ENCODE measurements around the gene IST1. TPM values are rescaled to one million over a fixed set of nuclear protein-coding genes. Genes with fewer than 3 reads are reported as not detected.

IST1 gene
- polyA plus RNA-seq, 1 donor: 236 TPM

- WGBS (ENCODE audit: insufficient coverage, low lambda C conversion rate): no CpG with 5 or more reads among the region's 14 CpGs
- no peaks in the 10 kb centered on the region for H3K4me1 ChIP-seq (ENCODE audit: control insufficient read depth, insufficient read depth, low read length)
- DNase-seq: peak; percentile 65 to 66
Measured at GRCh38 chr16:71961066-71962039, 66.0 kb downstream of the IST1 start.

DNA sequence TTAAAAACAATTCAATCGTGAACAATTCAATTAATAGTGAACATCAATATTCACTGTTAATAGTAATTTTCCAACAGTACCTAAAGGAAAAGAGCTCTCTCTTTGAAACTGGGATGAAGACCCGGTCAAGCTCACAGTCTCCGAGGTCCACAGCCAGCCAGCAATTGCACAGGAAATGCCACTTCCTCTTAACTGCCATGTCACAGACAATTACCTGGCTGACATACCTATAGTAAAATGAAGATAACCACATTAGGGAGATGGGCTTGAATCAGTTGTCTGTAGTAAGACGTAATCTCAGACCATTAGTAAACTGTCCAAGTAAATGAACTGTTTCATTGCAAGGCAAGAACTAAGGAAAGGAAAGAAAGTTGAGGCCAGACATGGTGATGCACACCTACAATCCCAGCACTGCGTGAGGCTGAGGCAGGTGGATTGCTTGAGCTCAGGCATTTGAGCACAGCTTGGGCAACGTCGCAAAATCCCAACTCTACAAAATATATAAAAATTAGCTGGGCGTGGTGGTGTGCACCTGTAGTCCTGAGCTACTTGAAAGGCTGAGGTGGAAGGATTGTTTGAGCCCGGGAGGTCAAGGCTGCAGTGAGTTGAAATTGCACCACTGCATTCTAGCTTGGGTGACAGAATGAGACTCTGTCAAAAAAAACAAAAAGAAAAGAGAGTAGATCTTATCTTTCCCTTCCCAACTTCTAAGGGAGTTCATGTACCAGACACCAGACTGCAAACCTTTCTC lies 68.0 kb downstream of the IST1 start:
- no peak for DNase-seq
- H3K27ac ChIP-seq (ENCODE audit: low read length): no peak overlapping the region
- H3K4me3 ChIP-seq (ENCODE audit: low read length): no peak overlapping the region
- no peaks in the 10 kb centered on the region for H3K36me3 ChIP-seq (ENCODE audit: control insufficient read depth, insufficient read depth, low read length)
- WGBS (ENCODE audit: insufficient coverage, low lambda C conversion rate): 90% methylated on average over 2 of the region's 9 CpGs
- no peaks in the 10 kb centered on the region for H3K27me3 ChIP-seq (ENCODE audit: control insufficient read depth, insufficient read depth, low read length)
- H3K4me1 ChIP-seq (ENCODE audit: control insufficient read depth, insufficient read depth, low read length): no peaks in the 10 kb centered on the region
- H3K9me3 ChIP-seq (ENCODE audit: control insufficient read depth, low read depth, low read length): no peaks in the 10 kb centered on the region

More at GRCh38 chr16:71961066-71962039, 66.0 kb downstream of the IST1 start:
- no peak overlapping the region for H3K4me3 ChIP-seq (ENCODE audit: low read length)
- no peaks in the 10 kb centered on the region for H3K36me3 ChIP-seq (ENCODE audit: control insufficient read depth, insufficient read depth, low read length)
- H3K27me3 ChIP-seq (ENCODE audit: control insufficient read depth, insufficient read depth, low read length): no peaks in the 10 kb centered on the region
- no peaks in the 10 kb centered on the region for H3K9me3 ChIP-seq (ENCODE audit: control insufficient read depth, low read depth, low read length)
- H3K27ac ChIP-seq (ENCODE audit: low read length): no peak overlapping the region

- H3K36me3 ChIP-seq (ENCODE audit: control insufficient read depth, insufficient read depth, low read length): no peaks in the 10 kb centered on the region
- H3K9me3 ChIP-seq (ENCODE audit: control insufficient read depth, low read depth, low read length): no peaks in the 10 kb centered on the region
- 60% methylated on average over 1 of the region's 4 CpGs for WGBS (ENCODE audit: insufficient coverage, low lambda C conversion rate)
- no peak overlapping the region for H3K4me3 ChIP-seq (ENCODE audit: low read length)
- H3K27me3 ChIP-seq (ENCODE audit: control insufficient read depth, insufficient read depth, low read length): no peaks in the 10 kb centered on the region
- no peaks in the 10 kb centered on the region for H3K4me1 ChIP-seq (ENCODE audit: control insufficient read depth, insufficient read depth, low read length)
- DNase-seq: no peak
- no peak overlapping the region for H3K27ac ChIP-seq (ENCODE audit: low read length)
Measured at GRCh38 chr16:71965223-71965622, 69.9 kb downstream of the IST1 start.

- Histone ChIP-seq H3K9me3 (ENCODE audit: control insufficient read depth, low read depth, low read length) (no peaks in the 10 kb centered on the region), H3K27ac (ENCODE audit: low read length) (no peak overlapping the region), H3K4me3 (ENCODE audit: low read length) (no peak overlapping the region), H3K36me3 (ENCODE audit: control insufficient read depth, insufficient read depth, low read length) (no peaks in the 10 kb centered on the region), H3K4me1 (ENCODE audit: control insufficient read depth, insufficient read depth, low read length) (no peaks in the 10 kb centered on the region), H3K27me3 (ENCODE audit: control insufficient read depth, insufficient read depth, low read length) (no peaks in the 10 kb centered on the region)
- WGBS (ENCODE audit: insufficient coverage, low lambda C conversion rate): no CpG with 5 or more reads among the region's 4 CpGs
- DNase-seq: no peak
Measured at GRCh38 chr16:71966932-71967331, 71.6 kb downstream of the IST1 start.

DNA sequence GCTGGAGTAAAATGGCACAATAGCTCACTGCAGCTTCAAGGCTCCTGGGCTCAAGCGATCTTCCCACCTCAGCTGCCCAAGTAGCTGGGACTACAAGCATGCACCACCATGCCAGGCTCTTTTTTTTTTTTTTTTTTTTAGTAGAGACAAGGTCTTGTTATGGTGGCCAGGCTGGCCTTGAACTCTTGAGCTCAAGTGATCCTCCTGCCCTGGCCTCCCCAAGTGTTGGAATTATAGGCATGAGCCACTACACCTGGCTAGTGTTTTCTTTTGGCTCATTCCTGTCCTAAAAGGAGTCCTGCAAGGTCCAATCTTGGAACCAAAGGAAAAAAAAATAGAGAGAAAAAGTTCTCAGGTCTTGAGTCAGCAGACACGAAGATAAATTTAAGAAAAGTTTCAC lies 74.0 kb downstream of the IST1 start:
- Histone ChIP-seq H3K27ac (ENCODE audit: low read length) (no peak overlapping the region), H3K9me3 (ENCODE audit: control insufficient read depth, low read depth, low read length) (no peaks in the 10 kb centered on the region), H3K27me3 (ENCODE audit: control insufficient read depth, insufficient read depth, low read length) (no peaks in the 10 kb centered on the region), H3K4me1 (ENCODE audit: control insufficient read depth, insufficient read depth, low read length) (no peaks in the 10 kb centered on the region), H3K4me3 (ENCODE audit: low read length) (no peak overlapping the region), H3K36me3 (ENCODE audit: control insufficient read depth, insufficient read depth, low read length) (no peaks in the 10 kb centered on the region)
- DNase-seq: no peak
- WGBS (ENCODE audit: insufficient coverage, low lambda C conversion rate): 100% methylated on average over 1 of the region's 2 CpGs

DNA sequence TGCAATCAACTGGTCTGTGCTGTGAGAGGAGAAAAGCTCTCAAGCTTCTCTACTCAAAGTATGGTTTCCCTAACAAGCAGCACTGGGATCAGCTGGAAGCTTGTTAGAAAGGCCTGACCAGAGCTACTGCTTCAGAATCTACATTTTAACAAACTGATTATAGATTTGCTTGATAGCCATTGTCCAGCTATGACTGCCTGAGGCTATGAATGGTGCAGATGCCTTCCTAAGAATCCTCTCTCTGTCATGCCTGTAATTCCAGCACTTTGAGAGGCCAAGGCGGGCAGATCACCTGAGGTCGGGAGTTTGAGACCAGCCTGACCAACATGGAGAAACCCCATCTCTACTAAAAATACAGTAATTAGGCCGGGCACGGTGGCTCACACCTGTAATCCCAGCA lies 76.2 kb downstream of the IST1 start:
- Histone ChIP-seq H3K36me3 (ENCODE audit: control insufficient read depth, insufficient read depth, low read length) (no peaks in the 10 kb centered on the region), H3K4me3 (ENCODE audit: low read length) (no peak overlapping the region), H3K4me1 (ENCODE audit: control insufficient read depth, insufficient read depth, low read length) (no peaks in the 10 kb centered on the region), H3K27ac (ENCODE audit: low read length) (no peak overlapping the region), H3K27me3 (ENCODE audit: control insufficient read depth, insufficient read depth, low read length) (no peaks in the 10 kb centered on the region), H3K9me3 (ENCODE audit: control insufficient read depth, low read depth, low read length) (no peaks in the 10 kb centered on the region)
- WGBS (ENCODE audit: insufficient coverage, low lambda C conversion rate): no CpG with 5 or more reads among the region's 4 CpGs
- DNase-seq: no peak

DNA sequence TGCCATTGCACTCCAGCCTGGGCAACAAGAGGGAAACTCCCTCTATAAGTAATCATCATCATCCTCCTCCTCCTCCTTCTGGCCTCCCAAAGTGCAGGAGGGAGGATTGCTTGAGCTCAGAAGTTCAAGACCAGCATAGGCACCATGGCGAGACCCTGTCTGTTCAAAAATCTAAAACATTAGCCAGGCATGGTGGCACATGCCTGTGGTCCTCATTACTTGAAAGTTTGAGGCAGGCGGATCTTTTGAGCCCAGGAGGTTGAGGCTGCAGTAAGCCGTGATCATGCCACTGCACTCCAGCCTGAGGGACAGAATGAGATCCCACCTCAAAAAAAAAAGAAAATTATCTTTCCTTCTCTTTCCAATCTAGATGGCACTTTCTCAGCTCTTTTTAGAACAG lies 77.0 kb downstream of the IST1 start:
- Histone ChIP-seq H3K4me3 (ENCODE audit: low read length) (no peak overlapping the region), H3K27me3 (ENCODE audit: control insufficient read depth, insufficient read depth, low read length) (no peaks in the 10 kb centered on the region), H3K9me3 (ENCODE audit: control insufficient read depth, low read depth, low read length) (no peaks in the 10 kb centered on the region), H3K4me1 (ENCODE audit: control insufficient read depth, insufficient read depth, low read length) (no peaks in the 10 kb centered on the region), H3K36me3 (ENCODE audit: control insufficient read depth, insufficient read depth, low read length) (no peaks in the 10 kb centered on the region), H3K27ac (ENCODE audit: low read length) (no peak overlapping the region)
- no CpG with 5 or more reads among the region's 3 CpGs for WGBS (ENCODE audit: insufficient coverage, low lambda C conversion rate)
- DNase-seq: no peak

DNA sequence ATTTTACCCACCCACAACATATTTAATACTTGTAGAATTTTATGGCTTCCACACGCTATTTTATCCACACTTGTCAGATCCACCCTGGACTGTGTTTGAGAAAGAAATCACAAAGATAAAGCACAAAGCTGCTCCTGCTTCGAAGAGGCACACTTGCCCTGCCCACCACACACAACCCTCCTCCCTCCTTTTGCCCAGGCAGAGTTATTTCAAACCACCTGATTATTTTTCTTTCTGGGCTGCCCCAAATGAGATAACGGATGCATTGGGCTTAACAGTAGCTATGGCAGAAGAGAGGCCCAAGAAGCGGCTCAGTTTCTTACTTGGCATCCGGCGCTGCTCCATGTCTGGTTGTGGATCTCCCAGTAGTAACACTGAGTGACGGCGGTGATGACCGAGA lies 77.7 kb downstream of the IST1 start:
- WGBS (ENCODE audit: insufficient coverage, low lambda C conversion rate): no CpG with 5 or more reads among the region's 9 CpGs
- Histone ChIP-seq H3K27me3 (ENCODE audit: control insufficient read depth, insufficient read depth, low read length) (no peaks in the 10 kb centered on the region), H3K9me3 (ENCODE audit: control insufficient read depth, low read depth, low read length) (no peaks in the 10 kb centered on the region)

GRCh38 chr16:71974068-71974818 lies 78.9 kb downstream of the IST1 start:
- Histone ChIP-seq H3K36me3 (ENCODE audit: control insufficient read depth, insufficient read depth, low read length) (no peaks in the 10 kb centered on the region), H3K27ac (ENCODE audit: low read length) (no peak overlapping the region), H3K4me3 (ENCODE audit: low read length) (no peak overlapping the region), H3K27me3 (ENCODE audit: control insufficient read depth, insufficient read depth, low read length) (no peaks in the 10 kb centered on the region), H3K4me1 (ENCODE audit: control insufficient read depth, insufficient read depth, low read length) (no peaks in the 10 kb centered on the region), H3K9me3 (ENCODE audit: control insufficient read depth, low read depth, low read length) (no peaks in the 10 kb centered on the region)
- DNase-seq: no peak
- 100% methylated on average over 1 of the region's 15 CpGs for WGBS (ENCODE audit: insufficient coverage, low lambda C conversion rate)

More for the DNA sequence above, 77.7 kb downstream of the IST1 start:
- no peak for DNase-seq
- no peaks in the 10 kb centered on the region for H3K36me3 ChIP-seq (ENCODE audit: control insufficient read depth, insufficient read depth, low read length)
- no peak overlapping the region for H3K4me3 ChIP-seq (ENCODE audit: low read length)
- H3K4me1 ChIP-seq (ENCODE audit: control insufficient read depth, insufficient read depth, low read length): no peaks in the 10 kb centered on the region
- H3K27ac ChIP-seq (ENCODE audit: low read length): no peak overlapping the region

Measured in large intestine (tissue), 3 donors.